Left cardiac atrium (tissue), 4 donors: ENCODE measurements around the gene TRAF3IP1. TPM values are rescaled to one million over a fixed set of nuclear protein-coding genes. Genes with fewer than 3 reads are reported as not detected.

Experiments
- ATAC-seq, 2 donors: fragments of 200-7000 bp; cut with Tn5 transposase; one replicate each; pipeline ENCODE4 v1.9.1; 2020; ENCODE audit warnings: mild to moderate bottlenecking in 2 of 2, moderate library complexity in 2 of 2
- DNase-seq: peaks from one replicate; pipeline ENCODE4 v3.0.0-alpha.2; 2020
- intact Hi-C, 2 donors: fragments of 100-400 bp; cut with DNase I; formaldehyde crosslinking; loops; one replicate each; pipeline versions ENCODE4 v1.14.1 to v1.15.1; 2022 to 2023
- total RNA-seq, 2 donors: library from RNA; stranded (reverse); fragmentation: NEBNext Ultra II Directional; extraction: Animal tissue kit (Norgen Biotek cat#: 25700); gene quantifications; one replicate each; pipeline ENCODE4 v1.2.1, GENCODE V29; 2021
- donor health status: DM: no; HTN: yes; CAD: no.
- donor health status: DM: no; HTN: yes; CAD: no; lungs with severe emphysema.
- donor health status: DM: yes; HTN: yes; CAD: no.
- donor health status: Dilated cardiomyopathy.

Gene TRAF3IP1
- total RNA-seq, 2 donors from 2014 or later, result 12.1 to 14.2 TPM

GRCh38 chr2:238415893-238416292, 95.6 kb downstream of the TRAF3IP1 start:
- intact Hi-C loops, result no loop called here
- ATAC-seq (no peak), DNase-seq (no peak)

GRCh38 chr2:238418196-238418998, 98.1 kb downstream of the TRAF3IP1 start:
- ATAC-seq, result no peak
- DNase-seq, result no peak
- intact Hi-C loops, result no loop called here

GRCh38 chr2:238418999-238419546, 98.8 kb downstream of the TRAF3IP1 start:
- intact Hi-C loops, result no loop called here

GRCh38 chr2:238420442-238420841, 100.1 kb downstream of the TRAF3IP1 start:
- intact Hi-C loops, result no loop called here
- DNase-seq (no peak), ATAC-seq (peak in 1 of 2 donors; percentile 10)

More at GRCh38 chr2:238418999-238419546, 98.8 kb downstream of the TRAF3IP1 start:
- DNase-seq, result no peak
- ATAC-seq, result no peak

- ATAC-seq, result no peak
- no peak for DNase-seq
- intact Hi-C loops, result no loop called here
Observed at GRCh38 chr2:238420878-238421694, 100.8 kb downstream of the TRAF3IP1 start.

- no peak for ATAC-seq
- DNase-seq, result no peak
- intact Hi-C loops, result no loop called here
Observed at GRCh38 chr2:238421695-238422035, 101.3 kb downstream of the TRAF3IP1 start.

GRCh38 chr2:238422285-238422684, 102.0 kb downstream of the TRAF3IP1 start:
- intact Hi-C loops, result no loop called here
- DNase-seq (no peak), ATAC-seq (no peak)

GRCh38 chr2:238422940-238423339, 102.6 kb downstream of the TRAF3IP1 start:
- no peak for ATAC-seq
- DNase-seq, result no peak
- intact Hi-C loops, result no loop called here

- DNase-seq, result no peak
- intact Hi-C loops, result no loop called here
- no peak for ATAC-seq
Observed at GRCh38 chr2:238423561-238424312, 103.4 kb downstream of the TRAF3IP1 start.

GRCh38 chr2:238424313-238424700, 104.0 kb downstream of the TRAF3IP1 start:
- DNase-seq, result no peak
- ATAC-seq, result no peak
- intact Hi-C loops, result no loop called here

GRCh38 chr2:238425505-238425978, 105.2 kb downstream of the TRAF3IP1 start:
- intact Hi-C loops, result no loop called here
- no peak for ATAC-seq
- DNase-seq, result no peak

GRCh38 chr2:238425979-238426567, 105.8 kb downstream of the TRAF3IP1 start:
- intact Hi-C loops, result no loop called here
- DNase-seq (no peak), ATAC-seq (peak; percentile 7 to 47)

- intact Hi-C loops, result no loop called here
- ATAC-seq (peak; percentile 90 to 91), DNase-seq (peak; percentile 84)
Observed at GRCh38 chr2:238426568-238427434, 106.5 kb downstream of the TRAF3IP1 start, which contains the start of gene ASB1. Gene ASB1 (plus strand): TSS chr2:238426927. CDS start chr2:238427071, 144 bp downstream.

- intact Hi-C loops, result no loop called here
- DNase-seq, result peak; percentile 56
- ATAC-seq, result peak; percentile 14 to 31
Observed at GRCh38 chr2:238427435-238428162, 107.3 kb downstream of the TRAF3IP1 start.

- intact Hi-C loops, result no loop called here
- DNase-seq (no peak), ATAC-seq (no peak)
Observed at GRCh38 chr2:238428866-238429265, 108.5 kb downstream of the TRAF3IP1 start.

- ATAC-seq (no peak), DNase-seq (no peak)
- intact Hi-C loops, result no loop called here
Observed at GRCh38 chr2:238430781-238431180, 110.5 kb downstream of the TRAF3IP1 start.

GRCh38 chr2:238431456-238431855, 111.1 kb downstream of the TRAF3IP1 start:
- DNase-seq, result no peak
- no peak for ATAC-seq
- intact Hi-C loops, result no loop called here
